LHCN-M2 (cell line): ENCODE results near the gene GALNT14. TPM values are rescaled to one million over a fixed set of nuclear protein-coding genes. Genes with fewer than 3 reads are reported as not detected.

Experiments used
- DNase-seq: peaks from one replicate; pipeline ENCODE4 v3.0.0-alpha.2; 2012; ENCODE audit warnings: low read depth
- total RNA-seq: library from RNA; depleted of rRNA; stranded (reverse); fragments of >200 nt; gene quantifications from 2 replicates; pipeline ENCODE4 v1.2.3, GENCODE V29; 2014

GALNT14 gene
- total RNA-seq, 1 experiment from 2014 or later = not detected

DNA sequence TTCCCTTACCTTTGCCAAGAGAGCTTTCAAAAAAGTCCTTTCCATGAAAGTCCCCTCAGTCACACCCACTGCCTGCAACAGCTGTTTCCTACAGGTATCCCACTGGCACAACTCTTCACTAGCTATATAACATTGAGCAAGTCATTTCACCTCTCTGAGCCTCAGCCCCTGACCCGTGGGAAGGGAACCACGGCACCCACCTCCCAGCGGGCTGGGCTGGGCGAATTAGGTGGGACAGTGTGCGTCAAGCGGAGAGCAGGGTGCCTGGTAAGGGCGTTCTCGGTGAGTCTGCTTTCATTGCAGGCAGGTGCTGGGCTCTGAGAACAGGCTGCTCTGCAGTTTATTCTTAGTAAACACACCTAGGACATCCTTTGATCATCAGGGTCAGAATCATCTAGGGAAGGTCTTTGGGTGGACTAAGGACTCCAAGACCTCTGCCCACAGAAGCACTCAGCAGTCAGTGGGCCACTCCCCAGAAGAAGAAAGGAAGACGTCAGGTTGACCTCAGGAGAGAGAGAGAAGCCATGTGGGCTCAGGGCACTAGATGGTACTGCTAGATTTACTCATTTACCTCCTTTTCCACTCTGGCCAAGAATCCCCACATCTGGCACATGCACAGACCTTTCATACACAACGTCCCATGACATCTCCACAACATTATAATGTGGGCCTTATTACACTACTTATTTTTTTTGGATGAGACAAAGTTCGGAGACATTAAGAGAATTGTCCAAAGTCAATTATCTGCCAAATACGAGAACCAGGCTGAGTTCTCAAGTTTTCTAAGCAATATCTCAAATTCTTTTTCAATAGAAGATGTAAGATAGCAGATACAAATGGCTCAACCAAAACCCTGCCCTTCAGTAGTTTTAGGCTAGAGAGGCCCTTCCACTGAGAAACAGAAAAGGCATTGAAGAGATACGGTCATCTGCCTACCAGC lies 79.9 kb downstream of the GALNT14 start:
- DNase-seq = no peak

GRCh38 chr2:31057691-31058090 lies 80.5 kb downstream of the GALNT14 start:
- DNase-seq = no peak

DNA sequence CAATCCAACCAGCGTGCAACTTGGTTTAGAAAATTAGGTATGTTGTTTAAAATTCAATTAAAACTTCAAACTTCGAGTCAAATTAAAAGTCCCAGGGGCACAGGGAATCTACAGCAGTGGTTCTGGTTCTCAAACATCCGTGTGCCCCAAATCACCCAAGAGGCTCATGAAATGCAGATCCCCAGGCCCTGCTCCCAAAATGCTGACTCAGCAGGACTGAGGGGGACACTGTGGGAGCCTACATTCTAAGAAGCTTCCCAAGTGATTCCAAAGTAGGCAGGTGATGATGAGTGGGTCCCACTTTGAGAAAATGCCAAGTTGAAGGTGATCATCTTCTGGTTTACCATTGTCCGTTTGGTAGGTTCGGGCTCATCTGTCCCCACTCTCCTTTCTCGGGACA lies 82.3 kb downstream of the GALNT14 start:
- no peak for DNase-seq

GRCh38 chr2:31054842-31055388 lies 83.3 kb downstream of the GALNT14 start:
- no peak for DNase-seq

DNA sequence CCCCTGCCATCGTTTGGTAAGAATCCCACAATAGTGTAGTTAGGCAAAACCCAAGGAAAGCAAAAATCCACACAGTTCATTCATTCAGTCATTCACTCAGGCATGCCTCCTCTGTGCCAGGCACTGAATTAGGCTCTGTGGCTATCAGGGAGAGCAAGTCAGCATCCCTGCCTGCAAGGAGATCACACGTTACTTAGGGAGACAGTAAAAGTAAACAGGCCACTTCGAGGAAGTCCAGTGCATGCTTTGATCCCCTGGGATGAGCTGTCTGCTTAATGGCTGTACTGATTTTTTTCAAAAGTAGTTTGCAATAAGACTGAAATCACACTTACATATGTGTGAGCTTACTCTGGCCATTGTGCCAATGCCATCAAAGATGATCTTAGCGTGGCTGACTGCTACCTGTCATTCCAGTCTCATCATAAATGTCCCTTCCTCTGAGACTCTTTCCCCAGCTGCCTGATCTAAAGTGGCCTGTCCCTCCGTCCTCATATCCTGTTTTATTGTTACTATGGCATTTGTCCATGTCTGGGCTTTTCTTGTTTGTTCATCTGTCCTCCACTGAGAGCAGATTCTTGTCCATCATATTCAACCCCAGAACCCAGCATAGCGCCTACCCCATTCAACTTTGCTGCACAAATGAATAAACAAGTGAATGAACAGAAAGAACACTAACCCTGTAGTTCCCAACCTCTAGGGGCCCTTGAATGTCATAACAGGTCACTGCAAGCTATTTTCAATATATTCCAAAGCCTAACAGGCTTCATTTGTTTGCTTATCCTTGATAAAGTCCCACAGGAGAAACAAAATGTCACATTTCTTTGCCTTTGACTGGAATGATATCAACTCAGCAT lies 84.1 kb downstream of the GALNT14 start:
- DNase-seq = no peak

DNA sequence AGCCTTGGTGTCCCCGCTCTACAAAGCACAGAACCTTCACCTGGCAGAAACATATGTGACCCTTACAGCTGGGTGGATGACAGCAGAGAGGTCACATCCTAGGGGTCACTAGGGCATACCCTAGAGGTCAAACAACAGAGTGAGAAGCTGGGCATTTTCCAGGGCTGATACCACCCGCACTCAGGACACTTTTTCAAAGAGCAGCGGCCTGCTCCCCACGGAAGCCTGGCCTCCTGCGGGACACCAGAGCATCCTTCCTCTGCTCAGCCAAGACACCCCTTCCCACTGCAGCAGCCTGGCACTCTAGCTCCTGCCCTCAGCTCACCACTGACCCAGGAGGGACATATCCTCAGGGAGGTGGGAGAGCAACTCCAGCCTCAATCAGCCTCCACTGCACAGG lies 86.0 kb downstream of the GALNT14 start:
- no peak for DNase-seq

DNA sequence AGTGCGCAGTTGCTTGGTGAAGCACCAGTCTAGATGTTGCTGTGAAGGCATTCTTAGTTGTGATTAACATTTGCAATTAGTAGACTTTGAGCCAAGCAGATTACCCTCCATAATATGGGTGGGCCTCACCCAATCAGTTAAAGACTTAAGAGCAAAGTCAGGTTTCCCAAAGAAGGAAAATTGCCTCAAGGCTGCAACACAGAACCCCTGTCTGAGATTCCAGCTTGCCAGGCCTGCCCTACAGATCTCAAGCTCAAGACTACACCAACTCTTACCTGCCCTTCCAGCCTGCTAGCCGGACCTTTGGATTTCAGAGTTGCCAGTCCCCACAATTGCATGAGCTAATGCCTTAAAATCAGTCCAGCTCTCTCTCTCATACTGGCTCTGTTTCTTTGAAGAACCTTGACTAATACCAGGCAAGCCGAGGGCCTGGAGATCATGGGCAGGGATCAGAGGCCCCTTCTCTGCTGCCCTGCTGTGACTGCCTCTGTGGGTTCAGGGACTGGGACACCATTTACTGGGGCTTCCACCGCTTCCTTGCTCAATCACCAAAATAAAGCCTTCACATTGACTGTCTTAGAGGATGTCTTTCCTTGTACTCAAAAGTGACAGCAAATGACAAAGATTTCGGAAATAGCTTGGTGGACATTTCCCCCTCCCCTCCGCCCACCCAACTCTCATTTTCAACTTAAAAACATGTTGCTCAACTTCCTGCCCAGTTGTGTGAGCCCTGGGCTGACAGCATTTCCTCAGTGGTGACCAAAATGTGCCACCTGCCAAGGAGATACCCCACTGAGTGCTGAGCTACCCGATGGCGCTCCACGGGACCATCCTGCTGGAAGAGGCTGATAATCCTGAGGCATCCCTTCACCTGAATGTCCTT lies 86.7 kb downstream of the GALNT14 start:
- no peak for DNase-seq

DNA sequence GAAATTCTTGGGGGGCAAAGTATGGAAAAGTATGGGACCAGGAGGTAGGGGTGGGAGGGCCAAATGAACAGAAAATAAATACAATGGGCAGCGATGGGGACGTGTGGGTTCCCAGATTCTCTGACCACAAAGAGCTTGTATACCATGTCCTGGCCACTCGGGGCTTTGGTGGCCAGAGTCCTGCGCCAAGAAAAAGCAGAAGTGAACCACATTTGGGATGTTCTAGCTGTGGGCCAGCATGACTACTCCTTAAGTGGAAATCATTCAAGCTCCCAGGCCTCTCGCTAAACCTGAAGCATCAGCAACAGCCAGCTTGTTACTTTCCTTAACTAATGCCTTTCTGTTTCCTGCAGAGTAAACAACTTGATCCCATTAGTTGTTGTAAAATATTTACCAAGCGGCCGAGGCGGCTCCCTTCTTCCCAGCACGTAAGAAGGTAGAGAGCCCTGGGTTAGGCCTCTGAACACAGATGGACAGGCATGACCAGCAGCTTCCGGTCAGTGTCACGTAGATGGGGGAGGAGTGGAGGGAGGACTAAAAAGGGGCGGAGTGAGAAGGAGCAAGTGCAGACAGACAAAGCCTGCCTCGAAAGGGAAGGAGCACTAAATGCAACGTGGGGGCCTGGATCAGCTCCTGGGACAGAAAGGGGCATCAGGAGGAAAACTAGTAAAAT lies 88.2 kb downstream of the GALNT14 start:
- DNase-seq = no peak

- no peak for DNase-seq
Observed at GRCh38 chr2:31049264-31049663, 89.0 kb downstream of the GALNT14 start.

DNA sequence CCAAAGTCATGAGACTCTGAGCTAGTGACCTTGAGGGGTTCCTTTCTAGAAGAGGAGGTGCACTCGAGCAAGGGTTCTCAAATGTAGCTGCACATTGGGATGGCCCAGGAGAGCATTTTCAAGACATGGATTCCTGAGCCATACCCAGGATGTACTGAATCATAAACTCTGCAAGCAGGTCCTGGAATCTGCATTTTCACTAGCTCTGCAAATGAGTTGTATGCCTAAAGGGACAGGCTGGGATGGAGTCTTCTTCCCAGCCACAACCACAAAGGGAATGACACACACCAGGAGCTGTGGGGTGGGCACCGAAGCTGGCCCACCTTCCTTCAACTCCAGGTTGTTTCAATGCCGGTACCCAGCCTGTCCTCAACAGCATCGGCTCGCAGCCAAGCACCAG lies 90.6 kb downstream of the GALNT14 start:
- DNase-seq = no peak

GRCh38 chr2:31038385-31038784 lies 99.9 kb downstream of the GALNT14 start:
- DNase-seq = no peak

- no peak for DNase-seq
Observed at GRCh38 chr2:31037058-31037457, 101.2 kb downstream of the GALNT14 start.

GRCh38 chr2:31033032-31033431 lies 105.2 kb downstream of the GALNT14 start:
- no peak for DNase-seq

DNA sequence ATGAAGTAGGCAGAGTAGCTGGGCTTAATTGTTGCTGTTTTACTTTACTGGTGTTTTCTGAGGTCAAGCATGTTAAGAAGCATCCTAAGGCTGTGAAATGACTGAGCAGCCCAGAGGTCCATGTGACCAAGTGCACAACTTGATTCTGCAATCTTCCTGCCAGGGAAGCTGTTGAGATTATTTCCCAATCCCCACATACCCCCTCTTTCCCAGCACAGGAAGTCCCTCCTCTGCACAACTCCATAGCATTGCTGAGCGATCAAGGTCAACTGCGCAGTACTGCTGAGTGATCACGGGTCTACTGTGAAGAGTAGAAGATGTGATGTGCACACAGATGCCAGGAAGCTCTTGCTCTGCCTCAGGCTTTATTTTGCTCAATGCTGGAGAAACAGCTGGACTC lies 105.8 kb downstream of the GALNT14 start:
- no peak for DNase-seq

DNA sequence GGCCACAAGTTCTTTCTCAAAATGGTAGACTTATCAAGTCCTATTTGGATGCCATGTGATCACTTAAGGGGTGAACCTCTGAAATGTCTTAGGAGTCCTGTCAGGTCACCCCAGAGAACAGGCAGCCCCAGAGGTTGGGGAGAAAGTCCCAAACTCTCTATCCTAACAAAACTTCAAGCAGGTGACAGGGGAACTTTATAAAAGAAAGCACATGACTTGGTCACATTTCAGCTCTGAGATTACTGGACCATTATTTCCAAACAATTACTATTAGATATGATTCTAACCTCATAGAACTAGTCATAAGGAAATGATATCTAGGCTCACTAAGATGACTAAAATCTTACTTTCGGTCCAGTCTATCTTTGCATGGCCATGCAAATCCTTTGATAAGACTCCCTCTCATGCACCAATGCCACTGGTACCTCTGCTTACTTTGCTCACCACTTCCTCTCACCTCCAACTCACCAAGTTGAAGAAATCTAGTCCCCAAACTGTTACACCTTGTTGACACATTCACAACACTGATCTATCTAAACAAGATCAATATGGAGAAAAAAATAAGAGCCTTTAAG lies 107.0 kb downstream of the GALNT14 start:
- DNase-seq = no peak

GRCh38 chr2:31028417-31028816 lies 109.8 kb downstream of the GALNT14 start:
- DNase-seq = no peak

- no peak for DNase-seq
Observed at GRCh38 chr2:31027549-31027948, 110.7 kb downstream of the GALNT14 start.

DNA sequence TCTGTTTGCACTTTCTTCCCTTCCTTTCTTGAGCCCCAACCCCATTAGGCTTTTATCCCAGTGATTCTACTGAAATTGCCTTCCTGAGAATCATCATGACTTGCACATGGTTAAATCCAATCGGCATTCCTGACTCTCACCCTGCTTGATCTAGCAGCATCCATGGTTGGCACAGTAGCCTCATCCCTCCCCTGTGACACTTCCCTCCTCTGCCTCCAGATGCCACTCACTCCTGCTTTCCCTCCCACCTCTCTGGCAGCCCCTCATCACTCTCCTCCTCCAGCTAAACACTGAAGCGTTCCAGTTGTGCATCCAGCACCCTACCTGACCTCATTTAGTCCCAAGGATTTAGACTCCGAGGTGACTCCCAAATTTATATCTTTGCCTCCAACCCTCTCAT lies 114.7 kb downstream of the GALNT14 start:
- DNase-seq = no peak

DNA sequence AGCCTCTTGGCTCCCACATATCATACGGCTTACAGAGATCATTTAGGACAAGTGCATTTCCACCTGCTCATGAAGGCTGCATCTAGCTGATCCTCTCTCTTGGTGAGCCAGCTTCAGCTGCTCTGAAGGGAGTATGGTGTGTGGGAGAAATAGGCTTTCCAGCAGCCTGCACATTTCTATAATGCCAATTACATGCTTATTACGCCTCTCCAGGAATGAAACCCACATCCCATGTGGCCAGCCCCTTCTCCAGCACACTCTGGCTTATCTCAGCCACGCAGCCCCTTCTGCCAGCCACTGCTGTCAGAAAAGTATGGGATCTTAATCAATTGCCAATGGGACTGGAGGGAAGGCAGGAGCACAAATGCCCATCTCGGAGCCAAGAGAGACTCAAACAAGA lies 117.5 kb downstream of the GALNT14 start:
- no peak for DNase-seq

GRCh38 chr2:31018280-31018679 lies 120.0 kb downstream of the GALNT14 start:
- DNase-seq = no peak
